H1 (cell line): ENCODE measurements around the gene STAC2. TPM values are rescaled to one million over a fixed set of nuclear protein-coding genes. Genes with fewer than 3 reads are reported as not detected.

Experiments
- ASH2L ChIP-seq: fragments of 200-600, 300-600 bp; sonication (generic); IDR thresholded peaks from one replicate; pipeline ENCODE4 v1.7.1; 2017; ENCODE audit warnings: low read length
- CEBPB ChIP-seq: IDR thresholded peaks from 2 replicates; pipeline ENCODE4 v1.6.1; 2012; ENCODE audit warnings: low read depth, low read length
- CTCF ChIP-seq, 3 experiments: IDR thresholded peaks; 1 replicate in 2 of 3; 2 replicates in 1 of 3; pipeline versions ENCODE4 v1.5.1 to v1.6.1; 2011; ENCODE audit warnings: low read length in 3 of 3, mild to moderate bottlenecking in 3 of 3, inconsistent platforms in 2 of 3, low read depth in 1 of 3, moderate library complexity in 1 of 3; ENCODE audit not compliant: insufficient read depth in 1 of 3; ENCODE audit errors: control extremely low read depth in 1 of 3
- EZH2 ChIP-seq: fragments of 200-600 bp; sonication (generic); IDR thresholded peaks from 2 replicates; pipeline ENCODE4 v1.7.1; 2012; ENCODE audit warnings: low read depth, mild to moderate bottlenecking, moderate library complexity, low read length, inconsistent platforms; ENCODE audit not compliant: severe bottlenecking
- HDAC2 ChIP-seq, 2 experiments: fragments of 300-600 bp in 1 of 2; sonication (generic) in 1 of 2; IDR thresholded peaks; 2 replicates each; pipeline ENCODE4 v1.6.1; 2011 to 2012; ENCODE audit warnings: low read depth in 2 of 2, low read length in 2 of 2, mild to moderate bottlenecking in 2 of 2, moderate library complexity in 2 of 2, borderline replicate concordance in 1 of 2, inconsistent platforms in 1 of 2
- HDAC6 ChIP-seq: IDR thresholded peaks from one replicate; pipeline ENCODE4 v1.7.1; 2012; ENCODE audit warnings: low read depth, mild to moderate bottlenecking, inconsistent platforms, low read length, moderate library complexity
- KDM4A ChIP-seq: IDR thresholded peaks from one replicate; pipeline ENCODE4 v1.7.1; 2012; ENCODE audit warnings: low read depth, mild to moderate bottlenecking, moderate library complexity, low read length, inconsistent platforms; ENCODE audit not compliant: severe bottlenecking
- NANOG ChIP-seq: IDR thresholded peaks from 2 replicates; pipeline ENCODE4 v1.6.1; 2011; ENCODE audit warnings: low read length, low read depth, mild to moderate bottlenecking, inconsistent platforms; ENCODE audit not compliant: insufficient read depth, poor library complexity, severe bottlenecking
- PHF8 ChIP-seq: fragments of 200-600 bp; sonication (generic); conservative IDR thresholded peaks from 2 replicates; pipeline ENCODE4 v1.7.1; 2012; ENCODE audit warnings: low read depth, mild to moderate bottlenecking, inconsistent platforms, low read length, moderate library complexity
- POLR2AphosphoS5 ChIP-seq: IDR thresholded peaks from 2 replicates; pipeline ENCODE4 v1.6.1; 2011; ENCODE audit warnings: low read depth, low read length
- RAD21 ChIP-seq, 2 experiments: IDR thresholded peaks in 1 of 2; conservative IDR thresholded peaks in 1 of 2; 2 replicates each; pipeline ENCODE4 v1.6.1; 2011; ENCODE audit warnings: low read depth in 2 of 2, low read length in 2 of 2, improper control_type of control experiment in 1 of 2, inconsistent platforms in 1 of 2, mild to moderate bottlenecking in 1 of 2, moderate library complexity in 1 of 2
- RBBP5 ChIP-seq: IDR thresholded peaks from 2 replicates; pipeline ENCODE4 v1.7.1; 2012; ENCODE audit warnings: low read depth, mild to moderate bottlenecking, inconsistent platforms, low read length, moderate library complexity, borderline replicate concordance
- SIX5 ChIP-seq: IDR thresholded peaks from 2 replicates; pipeline ENCODE4 v1.6.1; 2011; ENCODE audit warnings: mild to moderate bottlenecking, low read depth, low read length
- SUZ12 ChIP-seq: fragments of 200-600 bp; sonication (generic); IDR thresholded peaks from 2 replicates; pipeline ENCODE4 v1.6.1; 2012; ENCODE audit warnings: mild to moderate bottlenecking, inconsistent platforms, low read length, moderate library complexity, mixed read lengths
- TAF1 ChIP-seq: IDR thresholded peaks from 2 replicates; pipeline ENCODE4 v1.6.1; 2011; ENCODE audit warnings: mild to moderate bottlenecking, low read depth, low read length
- YY1 ChIP-seq: IDR thresholded peaks from 2 replicates; pipeline ENCODE4 v1.6.1; 2011; ENCODE audit warnings: low read depth, mild to moderate bottlenecking, low read length
- polyA plus RNA-seq, 7 experiments: library from polyadenylated mRNA; depleted of rRNA in 3 of 7; stranded (reverse) in 5 of 7; unstranded in 2 of 7; fragments of >200 nt in 5 of 7; fragments of 200-250 nt in 2 of 7; gene quantifications; 1 replicate in 5 of 7; 2 replicates in 1 of 7; 4 replicates in 1 of 7; pipeline versions ENCODE4 v1.2.1 to v1.2.3, GENCODE V29; 2011 to 2013; ENCODE audit warnings: missing spikeins in 2 of 7, mixed read lengths in 2 of 7
- total RNA-seq: library from RNA; stranded (reverse); fragmentation: NEBNext Ultra II Directional; extraction: Animal tissue kit (Norgen Biotek cat#: 25700); gene quantifications from 2 replicates; pipeline ENCODE4 v1.2.1, GENCODE V29; 2021
- TF ChIP-seq, protein P1 (sequence below): IDR thresholded peaks from 2 replicates; pipeline ENCODE4 v1.6.1; 2011; ENCODE audit warnings: low read depth, mild to moderate bottlenecking, low read length; ENCODE audit not compliant: insufficient read depth

STAC2 gene
- total and polyA plus RNA-seq, 2 of the 8 experiments (the other 6 are each of a cell fraction or from before 2014, with no cell fraction given): 1.5 to 6.0 TPM

DNA sequence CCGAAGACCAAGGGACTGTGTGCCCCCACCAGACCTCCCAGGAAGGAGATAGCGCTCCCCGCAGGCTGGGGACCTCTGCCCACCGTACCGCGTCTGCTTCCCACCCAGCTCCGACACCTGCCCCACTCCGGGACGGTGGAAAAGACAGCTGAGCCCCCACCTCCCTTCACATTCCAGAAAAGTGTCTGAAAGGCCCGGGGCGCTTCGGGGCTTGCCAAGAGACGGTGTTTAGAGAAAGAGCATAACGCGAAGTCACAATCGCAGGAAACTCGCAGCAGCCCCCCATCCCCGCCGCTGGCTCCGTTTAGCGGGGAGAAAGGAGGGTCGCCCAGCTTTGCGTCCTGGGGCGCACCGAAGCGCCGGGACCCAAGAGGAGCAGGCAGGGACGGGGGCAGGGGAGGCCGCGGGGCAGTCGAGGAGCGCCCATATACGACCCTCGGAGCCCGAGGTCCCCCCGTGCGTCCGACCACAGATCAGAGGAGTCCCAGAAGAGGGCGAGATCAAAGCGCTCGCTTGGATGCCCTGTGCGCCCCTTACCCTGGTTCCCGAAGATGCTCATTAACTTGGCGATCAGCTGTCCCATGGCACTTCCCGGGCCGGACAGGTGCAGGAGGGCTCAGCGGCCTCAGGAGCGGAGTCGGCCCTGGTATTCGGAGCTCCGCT lies 60.4 kb downstream of the STAC2 start (continued):
- TF ChIP-seq CEBPB: no peak
- peak; percentile 79 for TF ChIP-seq KDM4A
- TF ChIP-seq, protein P1, sequence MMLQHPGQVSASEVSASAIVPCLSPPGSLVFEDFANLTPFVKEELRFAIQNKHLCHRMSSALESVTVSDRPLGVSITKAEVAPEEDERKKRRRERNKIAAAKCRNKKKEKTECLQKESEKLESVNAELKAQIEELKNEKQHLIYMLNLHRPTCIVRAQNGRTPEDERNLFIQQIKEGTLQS: no peak
- TF ChIP-seq HDAC6: no peak
- TF ChIP-seq RAD21 (IDR thresholded peaks at IDR 0.05 in 1 of 2, conservative IDR thresholded peaks at IDR 0.05 in 1 of 2; ENCODE audit: low read depth in 2 of 2, low read length in 2 of 2): no peak
- TF ChIP-seq PHF8: no peak
- TF ChIP-seq NANOG: no peak
- TF ChIP-seq EZH2: peak; percentile 65
- TF ChIP-seq ASH2L: no peak
- no peak for TF ChIP-seq SIX5
- no peak for TF ChIP-seq YY1
- no peak for TF ChIP-seq POLR2AphosphoS5
- no peak for TF ChIP-seq RBBP5
- no peak for TF ChIP-seq TAF1
- peak; percentile 71 for TF ChIP-seq SUZ12
- no peak for TF ChIP-seq CTCF (IDR thresholded peaks at IDR 0.05; ENCODE audit: control extremely low read depth in 1 of 3, insufficient read depth in 1 of 3, low read depth in 1 of 3, low read length in 3 of 3)
- no peak for TF ChIP-seq HDAC2 (IDR thresholded peaks at IDR 0.05; ENCODE audit: borderline replicate concordance in 1 of 2, low read depth in 2 of 2, low read length in 2 of 2)
